ENCODE measurements around the gene SRSF10.

- TF ChIP-seq PATZ1 (CRISPR knock-in tag; IDR thresholded peaks at IDR 0.05; ENCODE audit: borderline replicate concordance) = no peak
- TF ChIP-seq ESRRG (CRISPR knock-in tag; IDR thresholded peaks at IDR 0.05) = no peak
- no peak for TF ChIP-seq POU6F1 (CRISPR knock-in tag; IDR thresholded peaks at IDR 0.05; ENCODE audit: borderline replicate concordance, low read depth)
- no peak for TF ChIP-seq ZFP30 (CRISPR knock-in tag; IDR thresholded peaks at IDR 0.05)
- TF ChIP-seq ZFP3 (CRISPR knock-in tag; IDR thresholded peaks at IDR 0.05) = no peak
- TF ChIP-seq CSRNP3 (CRISPR knock-in tag; IDR thresholded peaks at IDR 0.05) = no peak
- TF ChIP-seq RARB (CRISPR knock-in tag; IDR thresholded peaks at IDR 0.05) = no peak
- no peak for TF ChIP-seq ZNF8 (CRISPR knock-in tag; IDR thresholded peaks at IDR 0.05)
- TF ChIP-seq BACH2 (CRISPR knock-in tag; IDR thresholded peaks at IDR 0.05; ENCODE audit: borderline replicate concordance) = no peak
These were observed 42.6 kb upstream of the SRSF10 start for GRCh38 chr1:24022581-24023361.
